Fibroblast of lung (primary cell): Measurements from ENCODE around the gene MAP4K5. TPM values are rescaled to one million over a fixed set of nuclear protein-coding genes. Genes with fewer than 3 reads are reported as not detected.

ENCODE experiments used
- DNase-seq, 2 donors: peaks; one replicate each; pipeline versions ENCODE4 v3.0.0 to v3.0.0-alpha.2; 2010; ENCODE audit warnings: low read depth in 2 of 2
- H2AFZ ChIP-seq: 2 replicates; pipeline ENCODE4 v1.5.1; 2012; ENCODE audit warnings: low read length, control low read depth, inconsistent platforms
- H3K27ac ChIP-seq: 2 replicates; pipeline ENCODE4 v1.5.1; 2011; ENCODE audit warnings: low read length, control low read depth; ENCODE audit not compliant: insufficient read depth
- H3K27me3 ChIP-seq: 2 replicates; pipeline ENCODE4 v1.5.1; 2011; ENCODE audit warnings: mild to moderate bottlenecking, low read length; ENCODE audit not compliant: control insufficient read depth, insufficient read depth
- H3K36me3 ChIP-seq: 2 replicates; pipeline ENCODE4 v1.5.1; 2011; ENCODE audit warnings: low read length; ENCODE audit not compliant: control insufficient read depth, insufficient read depth
- H3K4me1 ChIP-seq: 2 replicates; pipeline ENCODE4 v1.5.1; 2011; ENCODE audit warnings: low read length; ENCODE audit not compliant: control insufficient read depth, insufficient read depth; ENCODE audit errors: extremely low read depth
- H3K4me2 ChIP-seq: 2 replicates; pipeline ENCODE4 v1.5.1; 2011; ENCODE audit warnings: low read length, control low read depth; ENCODE audit not compliant: insufficient read depth; ENCODE audit errors: extremely low read depth
- H3K4me3 ChIP-seq, 4 experiments: fragments of 200-600 bp in 1 of 4; sonication (generic) in 1 of 4; replicated peaks in 1 of 4; 2 replicates each; pipeline ENCODE4 v1.5.1; 2011 to 2016; ENCODE audit warnings: low read length in 4 of 4, low read depth in 3 of 4, mild to moderate bottlenecking in 3 of 4, control low read depth in 2 of 4, inconsistent platforms in 1 of 4, mixed read lengths in 1 of 4; ENCODE audit not compliant: insufficient read depth in 1 of 4; ENCODE audit errors: control extremely low read depth in 1 of 4
- H3K79me2 ChIP-seq: 2 replicates; pipeline ENCODE4 v1.5.1; 2012; ENCODE audit warnings: mild to moderate bottlenecking, low read length, inconsistent platforms; ENCODE audit not compliant: control insufficient read depth, insufficient read depth
- H3K9ac ChIP-seq: 2 replicates; pipeline ENCODE4 v1.5.1; 2011; ENCODE audit warnings: mild to moderate bottlenecking, low read length, control low read depth; ENCODE audit not compliant: insufficient read depth
- H3K9me3 ChIP-seq: 2 replicates; pipeline ENCODE4 v1.5.1; 2012; ENCODE audit warnings: low read depth, low read length; ENCODE audit not compliant: control insufficient read depth, insufficient read depth
- H4K20me1 ChIP-seq: 2 replicates; pipeline ENCODE4 v1.5.1; 2011; ENCODE audit warnings: low read length; ENCODE audit not compliant: control insufficient read depth, insufficient read depth; ENCODE audit errors: extremely low read depth
- EZH2 ChIP-seq: IDR thresholded peaks from 2 replicates; pipeline ENCODE4 v1.5.1; 2012; ENCODE audit warnings: low read length, control low read depth, mild to moderate bottlenecking; ENCODE audit errors: missing control alignments
- polyA plus RNA-seq, 2 donors: library from polyadenylated mRNA; depleted of rRNA in 1 of 2; stranded (reverse) in 1 of 2; unstranded in 1 of 2; fragments of >200 nt; gene quantifications; 2 replicates each; pipeline ENCODE4 v1.2.1, GENCODE V29; 2011 to 2012; ENCODE audit warnings: missing spikeins in 1 of 2
- total RNA-seq: library from RNA; depleted of rRNA; stranded (reverse); fragments of >200 nt; gene quantifications from 2 replicates; pipeline ENCODE4 v1.2.1, GENCODE V29; 2014
- TF ChIP-seq, protein P1 (sequence below), 2 donors: IDR thresholded peaks in 1 of 2; conservative IDR thresholded peaks in 1 of 2; 1 replicate in 1 of 2; 2 replicates in 1 of 2; pipeline ENCODE4 v1.5.1; 2011 to 2012; ENCODE audit warnings: low read length in 2 of 2, control low read depth in 1 of 2, inconsistent platforms in 1 of 2, low read depth in 1 of 2, mild to moderate bottlenecking in 1 of 2

The MAP4K5 gene
- total and polyA plus RNA-seq, 2 donors (not counting 1 experiment from before 2014, with no cell fraction given), result 39.4 to 41.1 TPM

DNA sequence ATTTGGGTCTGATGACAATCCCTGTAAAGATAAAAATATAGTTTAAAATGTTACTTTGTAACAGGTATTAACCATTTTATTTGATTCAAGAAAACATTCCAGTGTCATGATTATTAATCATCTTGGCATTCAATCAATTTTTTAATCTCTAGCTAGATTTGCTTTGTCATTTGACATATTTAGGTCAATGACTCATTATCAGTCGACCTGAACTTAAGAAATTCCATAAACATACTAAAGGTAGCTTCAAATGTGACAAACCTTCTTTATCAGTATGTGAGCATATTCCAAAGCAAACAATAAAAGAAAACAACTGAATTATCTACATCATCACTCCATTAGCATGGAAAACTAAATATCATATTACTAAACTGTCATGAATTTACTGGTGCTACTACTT, 84.9 kb downstream of the MAP4K5 start:
- Histone ChIP-seq H3K9ac (no peak overlapping the region), H3K4me3 (no peak overlapping the region), H4K20me1 (no peaks in the 10 kb centered on the region), H3K27ac (no peak overlapping the region), H3K36me3 (peaks cover 1% of the 10 kb centered on the region), H3K4me2 (no peak overlapping the region), H3K79me2 (peaks cover 2% of the 10 kb centered on the region), H3K4me1 (no peaks in the 10 kb centered on the region), H2AFZ (no peak overlapping the region), H3K27me3 (no peaks in the 10 kb centered on the region), H3K9me3 (no peaks in the 10 kb centered on the region)
- TF ChIP-seq EZH2, result no peak
- TF ChIP-seq, protein P1, sequence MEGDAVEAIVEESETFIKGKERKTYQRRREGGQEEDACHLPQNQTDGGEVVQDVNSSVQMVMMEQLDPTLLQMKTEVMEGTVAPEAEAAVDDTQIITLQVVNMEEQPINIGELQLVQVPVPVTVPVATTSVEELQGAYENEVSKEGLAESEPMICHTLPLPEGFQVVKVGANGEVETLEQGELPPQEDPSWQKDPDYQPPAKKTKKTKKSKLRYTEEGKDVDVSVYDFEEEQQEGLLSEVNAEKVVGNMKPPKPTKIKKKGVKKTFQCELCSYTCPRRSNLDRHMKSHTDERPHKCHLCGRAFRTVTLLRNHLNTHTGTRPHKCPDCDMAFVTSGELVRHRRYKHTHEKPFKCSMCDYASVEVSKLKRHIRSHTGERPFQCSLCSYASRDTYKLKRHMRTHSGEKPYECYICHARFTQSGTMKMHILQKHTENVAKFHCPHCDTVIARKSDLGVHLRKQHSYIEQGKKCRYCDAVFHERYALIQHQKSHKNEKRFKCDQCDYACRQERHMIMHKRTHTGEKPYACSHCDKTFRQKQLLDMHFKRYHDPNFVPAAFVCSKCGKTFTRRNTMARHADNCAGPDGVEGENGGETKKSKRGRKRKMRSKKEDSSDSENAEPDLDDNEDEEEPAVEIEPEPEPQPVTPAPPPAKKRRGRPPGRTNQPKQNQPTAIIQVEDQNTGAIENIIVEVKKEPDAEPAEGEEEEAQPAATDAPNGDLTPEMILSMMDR (conservative IDR thresholded peaks at IDR 0.05 in 1 of 2, IDR thresholded peaks at IDR 0.05 in 1 of 2; ENCODE audit: low read depth in 1 of 2, low read length in 2 of 2), result no peak
- DNase-seq, result peak in 1 of 2 donors; percentile 77

DNA sequence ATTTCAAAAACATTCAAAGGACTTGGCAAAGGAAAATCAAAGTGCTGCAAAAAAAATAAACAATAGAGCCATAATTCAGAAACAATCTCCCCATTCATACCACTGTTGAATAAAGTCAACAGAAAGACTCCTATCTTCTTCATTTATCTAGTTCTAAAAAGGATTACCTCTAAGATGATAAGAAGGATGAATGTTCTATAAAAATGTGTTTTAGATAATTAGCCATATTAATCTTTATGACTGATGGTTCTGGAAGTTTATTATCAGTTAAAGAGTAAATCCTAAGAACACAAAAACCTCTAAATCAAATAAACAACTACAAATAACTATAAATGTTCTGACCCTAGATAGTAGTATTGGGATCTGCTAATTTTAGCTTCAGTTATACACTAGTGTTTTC, 97.8 kb downstream of the MAP4K5 start:
- no peak overlapping the region for H3K27ac ChIP-seq
- H3K9me3 ChIP-seq, result no peaks in the 10 kb centered on the region
- H3K27me3 ChIP-seq, result no peaks in the 10 kb centered on the region
- no peak overlapping the region for H3K9ac ChIP-seq
- DNase-seq, result no peak
- no peak overlapping the region for H2AFZ ChIP-seq
- H3K4me3 ChIP-seq, result no peak overlapping the region
- H3K79me2 ChIP-seq, result no peaks in the 10 kb centered on the region
- TF ChIP-seq EZH2, result no peak
- TF ChIP-seq, protein P1 (conservative IDR thresholded peaks at IDR 0.05 in 1 of 2, IDR thresholded peaks at IDR 0.05 in 1 of 2; ENCODE audit: low read depth in 1 of 2, low read length in 2 of 2), result no peak
- H4K20me1 ChIP-seq, result no peaks in the 10 kb centered on the region
- H3K36me3 ChIP-seq, result peaks cover 3% of the 10 kb centered on the region
- no peak overlapping the region for H3K4me2 ChIP-seq
- H3K4me1 ChIP-seq, result no peaks in the 10 kb centered on the region

DNA sequence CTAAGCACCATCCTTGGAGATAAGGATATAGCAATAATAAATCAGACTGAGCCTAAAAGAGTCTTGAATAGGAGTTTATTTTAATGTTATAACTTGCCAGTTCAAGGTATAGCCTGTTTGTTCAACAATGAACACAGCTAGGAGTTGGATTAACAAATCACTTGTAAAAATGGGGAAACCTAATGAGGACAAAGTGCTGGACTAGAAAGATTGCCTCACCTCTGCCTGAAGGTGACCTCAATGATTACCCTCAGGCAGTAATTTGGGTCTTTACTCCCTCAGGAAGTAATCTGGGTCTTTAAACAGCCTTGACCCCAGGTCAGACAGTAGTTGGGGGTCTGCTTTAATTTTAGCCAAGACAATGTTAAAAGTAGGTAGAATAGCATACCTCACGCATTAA, 100.2 kb downstream of the MAP4K5 start:
- no peak overlapping the region for H2AFZ ChIP-seq
- no peak overlapping the region for H3K4me3 ChIP-seq
- H3K4me2 ChIP-seq, result no peak overlapping the region
- H4K20me1 ChIP-seq, result no peaks in the 10 kb centered on the region
- peaks cover 2% of the 10 kb centered on the region for H3K36me3 ChIP-seq
- H3K27ac ChIP-seq, result no peak overlapping the region
- no peaks in the 10 kb centered on the region for H3K9me3 ChIP-seq
- H3K9ac ChIP-seq, result no peak overlapping the region
- TF ChIP-seq, protein P1 (conservative IDR thresholded peaks at IDR 0.05 in 1 of 2, IDR thresholded peaks at IDR 0.05 in 1 of 2; ENCODE audit: low read depth in 1 of 2, low read length in 2 of 2), result no peak
- TF ChIP-seq EZH2, result no peak
- H3K27me3 ChIP-seq, result no peaks in the 10 kb centered on the region
- H3K4me1 ChIP-seq, result no peaks in the 10 kb centered on the region
- H3K79me2 ChIP-seq, result no peaks in the 10 kb centered on the region
- DNase-seq, result no peak
